Ovary (tissue), 9 donors: ENCODE data around the gene AIG1. TPM values are rescaled to one million over a fixed set of nuclear protein-coding genes. Genes with fewer than 3 reads are reported as not detected.
A peak's percentile ranks its signal among the peaks of the same experiment; 100 is the strongest.

Source experiments
- DNase-seq, 5 donors: peaks; one replicate each; pipeline ENCODE4 v3.0.0-alpha.2; 2019 to 2020
- H3K27ac ChIP-seq, 2 donors: fragments of 200-600 bp; one replicate each; pipeline versions ENCODE4 v1.5.1 to v1.8.0; 2019 to 2022
- H3K27me3 ChIP-seq: fragments of 200-600 bp; one replicate; pipeline ENCODE4 v1.8.0; 2022
- H3K36me3 ChIP-seq: fragments of 200-600 bp; sonication (generic); one replicate; pipeline ENCODE4 v1.5.1; 2019
- H3K4me1 ChIP-seq: one replicate; pipeline ENCODE4 v1.8.1; 2013; ENCODE audit warnings: mild to moderate bottlenecking, moderate library complexity; ENCODE audit not compliant: insufficient read depth
- H3K4me3 ChIP-seq: fragments of 200-600 bp; sonication (generic); one replicate; pipeline ENCODE4 v1.5.1; 2017
- H3K9me3 ChIP-seq, 2 donors: fragments of 200-600 bp in 1 of 2; sonication (generic) in 1 of 2; one replicate each; pipeline versions ENCODE4 v1.5.1 to v1.8.1; 2013 to 2019; ENCODE audit warnings: mild to moderate bottlenecking in 1 of 2, moderate library complexity in 1 of 2
- CTCF ChIP-seq, 3 donors: fragments of 450-650 bp in 2 of 3; fragments of 200-600 bp in 1 of 3; IDR thresholded peaks; one replicate each; pipeline versions ENCODE4 v1.5.1 to v1.8.0; 2016 to 2022; ENCODE audit warnings: antibody characterized with exemption in 3 of 3, mild to moderate bottlenecking in 1 of 3
- EP300 ChIP-seq: sonication (generic); formaldehyde crosslinking; IDR thresholded peaks from one replicate; pipeline ENCODE4 v1.6.1; 2017; ENCODE audit warnings: antibody characterized with exemption
- POLR2A ChIP-seq: fragments of 450-650 bp; IDR thresholded peaks from one replicate; pipeline ENCODE4 v1.6.1; 2017; ENCODE audit warnings: antibody characterized with exemption, mild to moderate bottlenecking, moderate library complexity
- WGBS, 3 donors: extraction: QIAGEN DNeasy Blood & Tissue Kit in 1 of 3; methylation state at CpG; one replicate each; pipeline versions ENCODE4 v1.1.5 to v1.1.7; 2013 to 2017; 5-methylcytosine and 5-hydroxymethylcytosine counted together
- intact Hi-C, 4 donors: fragments of 100-400 bp; cut with DNase I; formaldehyde crosslinking; loops; one replicate each; pipeline versions ENCODE4 v1.11.0 to v1.15.1; 2022 to 2023
- polyA plus RNA-seq, 2 donors: library from polyadenylated mRNA; stranded (reverse); fragments of 200-250 nt in 1 of 2; fragments of 350-450 nt in 1 of 2; fragmentation: Illumina TruSeq in 1 of 2; extraction: RNeasy Lipid Tissue Mini Kit (QIAGEN cat#74804) in 1 of 2; gene quantifications; one replicate each; pipeline ENCODE4 v1.2.3, GENCODE V29; 2013 to 2014
- total RNA-seq, 7 donors: library from RNA; depleted of rRNA in 2 of 7; stranded (reverse); fragments of >200 nt in 2 of 7; fragmentation: NEBNext Ultra II Directional in 3 of 7; extraction: Animal tissue kit (Norgen Biotek cat#: 25700) in 3 of 7; gene quantifications; one replicate each; pipeline versions ENCODE4 v1.1.0 to v1.2.4, GENCODE V29; 2016 to 2023
- donor health status: DM: no; HTN: no; CAD: no; lungs with moderate emphysema.
- donor health status: DM: no; HTN: no; CAD: no.
- donor health status: Bipolar disorder and iron deficiency.
- donor health status: DM: yes; HTN: yes; CAD: no.
- donor health status: DM: no; HTN: no; CAD: no.
- donor health status: DM: yes; HTN: yes; CAD: no.

AIG1 gene
- total and polyA plus RNA-seq, 9 donors = 27.8 to 91.0 (median 37.3) TPM

- no peak for TF ChIP-seq EP300
- TF ChIP-seq CTCF (IDR thresholded peaks at IDR 0.05) = no peak
- TF ChIP-seq POLR2A = no peak
- Histone ChIP-seq H3K27me3 (no peaks in the 10 kb centered on the region), H3K9me3 (no peaks in the 10 kb centered on the region), H3K27ac (no peak overlapping the region), H3K4me3 (no peak overlapping the region), H3K36me3 (no peaks in the 10 kb centered on the region), H3K4me1 (peaks cover 3% of the 10 kb centered on the region)
- intact Hi-C loops = no loop called here
- 86 to 95% (median 90%) methylated on average over 2 of the region's 2 CpGs for WGBS, 3 donors
- DNase-seq = no peak
Observed at GRCh38 chr6:143185288-143185687, 124.6 kb downstream of the AIG1 start.

GRCh38 chr6:143187238-143187923, 126.7 kb downstream of the AIG1 start:
- DNase-seq = peak in 1 of 5 donors; percentile 40
- no peak overlapping the region for H3K27ac ChIP-seq

GRCh38 chr6:143188292-143188691, 127.6 kb downstream of the AIG1 start:
- H3K4me1 ChIP-seq = peaks cover 3% of the 10 kb centered on the region
- no peak overlapping the region for H3K27ac ChIP-seq
- DNase-seq = no peak
- intact Hi-C loops = no loop called here
- no peaks in the 10 kb centered on the region for H3K36me3 ChIP-seq
- H3K27me3 ChIP-seq = no peaks in the 10 kb centered on the region
- WGBS, 3 donors = 89 to 98% (median 97%) methylated on average over 2 of the region's 2 CpGs
- no peak overlapping the region for H3K4me3 ChIP-seq
- no peaks in the 10 kb centered on the region for H3K9me3 ChIP-seq
- no peak for TF ChIP-seq CTCF (IDR thresholded peaks at IDR 0.05)
- no peak for TF ChIP-seq EP300
- TF ChIP-seq POLR2A = no peak

More at GRCh38 chr6:143187238-143187923, 126.7 kb downstream of the AIG1 start:
- Histone ChIP-seq H3K9me3 (no peaks in the 10 kb centered on the region), H3K4me1 (peaks cover 3% of the 10 kb centered on the region), H3K4me3 (no peak overlapping the region), H3K27me3 (no peaks in the 10 kb centered on the region), H3K36me3 (no peaks in the 10 kb centered on the region)
- intact Hi-C loops = no loop called here
- no peak for TF ChIP-seq EP300
- TF ChIP-seq CTCF (IDR thresholded peaks at IDR 0.05) = no peak
- TF ChIP-seq POLR2A = no peak
- WGBS, 3 donors = 35 to 38% (median 37%) methylated on average over 8 of the region's 8 CpGs

- no peak for TF ChIP-seq EP300
- TF ChIP-seq CTCF (IDR thresholded peaks at IDR 0.05) = no peak
- no peak for TF ChIP-seq POLR2A
- H3K36me3 ChIP-seq = no peaks in the 10 kb centered on the region
- no peak overlapping the region for H3K4me3 ChIP-seq
- DNase-seq = no peak
- H3K27ac ChIP-seq = no peak overlapping the region
- peaks cover 3% of the 10 kb centered on the region for H3K4me1 ChIP-seq
- H3K27me3 ChIP-seq = no peaks in the 10 kb centered on the region
- H3K9me3 ChIP-seq = no peaks in the 10 kb centered on the region
- intact Hi-C loops = no loop called here
Observed at GRCh38 chr6:143191361-143191760, 130.7 kb downstream of the AIG1 start.
